GM21737 (cell line): ENCODE measurements around the gene CCDC187.
"Not testable (repeated sequence)": the region's sequence is repeated elsewhere in the genome, so short reads cannot be mapped to it uniquely, and the experiment has no call there.

Experiments
- ATAC-seq: cut with Tn5 transposase; IDR thresholded peaks from one replicate; pipeline ENCODE4 v1.9.1; 2021; ENCODE audit warnings: mild to moderate bottlenecking, moderate library complexity; ENCODE audit not compliant: unreplicated experiment

Gene CCDC187

DNA sequence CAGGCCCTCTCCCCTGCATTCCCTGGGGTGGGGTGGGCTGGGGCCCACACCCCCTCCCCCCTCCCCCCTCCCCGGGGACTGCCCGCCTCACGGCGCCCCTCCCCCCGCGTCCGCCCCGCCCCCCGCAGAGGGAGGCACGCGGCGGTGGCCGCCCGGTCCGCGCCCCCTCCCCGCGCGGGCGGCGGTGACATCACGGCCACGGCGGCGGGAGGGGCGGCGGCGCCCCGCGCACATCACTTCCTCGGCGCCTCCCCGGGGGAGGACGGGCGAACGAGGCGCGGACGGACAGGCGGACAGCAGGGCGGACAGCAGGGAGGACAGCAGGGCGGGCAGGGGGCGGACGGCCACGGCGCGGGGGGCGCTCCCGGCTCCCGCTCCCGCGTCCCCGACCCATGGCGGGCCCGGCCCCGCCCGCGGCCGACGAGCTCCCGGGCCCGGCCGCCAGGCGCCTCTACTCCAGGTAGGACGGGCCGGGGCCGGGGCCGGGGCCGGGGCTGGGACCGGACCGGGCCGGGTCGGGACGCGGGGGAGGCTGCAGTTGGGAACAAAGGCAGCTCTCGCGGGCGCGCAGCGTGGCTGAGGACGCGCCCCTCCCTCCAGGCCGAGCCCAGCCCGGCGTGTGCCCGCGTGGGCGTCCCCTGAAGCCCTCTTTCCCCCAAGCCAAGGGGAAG is 23.5 kb upstream of the CCDC187 start, which contains the start of gene GPSM1:
TSS of gene GPSM1 (plus strand) at position 236 of the 671 bp plus-strand sequence. CDS start at position 393, 157 bp downstream.
- no peak for ATAC-seq

- no peak for ATAC-seq
Observed at GRCh38 chr9:136326761-136327303, 22.9 kb upstream of the CCDC187 start.

DNA sequence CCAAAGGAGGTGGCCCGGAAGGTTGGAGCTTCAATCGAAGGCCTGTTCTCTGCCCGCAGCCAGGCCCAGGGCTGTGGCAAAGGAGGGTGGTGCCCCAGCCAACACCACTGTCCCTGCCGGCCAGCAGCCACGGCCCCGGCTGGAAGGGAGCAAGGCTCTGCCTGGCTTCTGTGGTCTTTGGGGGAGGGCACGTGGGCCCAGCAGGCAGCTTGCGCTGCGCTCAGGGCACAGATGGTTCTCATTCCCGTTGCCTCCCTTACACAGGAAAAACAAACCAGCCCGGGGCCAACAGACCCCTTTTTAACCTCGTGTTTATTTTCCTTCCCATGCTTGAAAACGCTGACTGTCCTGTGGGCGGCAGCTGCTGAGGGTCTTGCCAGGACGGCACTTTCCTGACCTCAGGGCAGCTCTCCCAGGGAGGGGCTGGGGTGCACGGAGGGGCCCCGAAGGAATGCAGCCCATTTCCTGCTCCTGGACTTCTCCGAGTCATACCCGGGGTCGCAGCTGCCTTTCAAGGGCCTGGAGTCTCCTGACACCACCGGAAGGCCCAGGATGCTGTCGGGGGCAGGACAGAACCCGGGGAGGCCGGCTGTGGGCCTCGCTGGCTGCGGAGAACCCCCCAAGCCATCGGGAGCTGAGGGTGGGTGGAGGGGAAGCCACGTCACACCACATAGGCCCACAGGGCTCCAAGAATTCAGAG is 22.3 kb upstream of the CCDC187 start:
- ATAC-seq = no peak

GRCh38 chr9:136325358-136325757 is 21.5 kb upstream of the CCDC187 start:
- no peak for ATAC-seq

- no peak for ATAC-seq
Observed at GRCh38 chr9:136324501-136325300, 20.8 kb upstream of the CCDC187 start.

DNA sequence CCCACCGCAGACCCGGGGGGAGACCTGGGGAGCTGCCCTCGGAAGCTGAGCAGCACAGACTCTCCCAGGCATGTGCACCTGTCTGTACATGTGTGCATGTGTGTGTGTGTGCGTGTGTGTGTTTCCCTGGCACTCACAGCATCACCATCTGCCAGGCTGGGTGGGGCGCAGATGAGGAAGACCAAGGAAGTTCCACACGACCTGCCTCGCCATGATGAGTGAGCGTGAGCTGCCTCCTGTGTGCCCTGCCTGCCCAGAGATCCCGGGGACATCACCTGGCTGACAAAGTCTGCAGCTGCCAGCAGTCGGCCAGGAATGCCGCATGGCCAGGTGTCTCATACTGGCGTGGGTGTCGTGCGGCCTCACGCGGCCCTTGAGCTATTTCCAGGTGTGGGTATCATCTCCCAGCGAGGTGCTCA is 19.5 kb upstream of the CCDC187 start:
- ATAC-seq = no peak

DNA sequence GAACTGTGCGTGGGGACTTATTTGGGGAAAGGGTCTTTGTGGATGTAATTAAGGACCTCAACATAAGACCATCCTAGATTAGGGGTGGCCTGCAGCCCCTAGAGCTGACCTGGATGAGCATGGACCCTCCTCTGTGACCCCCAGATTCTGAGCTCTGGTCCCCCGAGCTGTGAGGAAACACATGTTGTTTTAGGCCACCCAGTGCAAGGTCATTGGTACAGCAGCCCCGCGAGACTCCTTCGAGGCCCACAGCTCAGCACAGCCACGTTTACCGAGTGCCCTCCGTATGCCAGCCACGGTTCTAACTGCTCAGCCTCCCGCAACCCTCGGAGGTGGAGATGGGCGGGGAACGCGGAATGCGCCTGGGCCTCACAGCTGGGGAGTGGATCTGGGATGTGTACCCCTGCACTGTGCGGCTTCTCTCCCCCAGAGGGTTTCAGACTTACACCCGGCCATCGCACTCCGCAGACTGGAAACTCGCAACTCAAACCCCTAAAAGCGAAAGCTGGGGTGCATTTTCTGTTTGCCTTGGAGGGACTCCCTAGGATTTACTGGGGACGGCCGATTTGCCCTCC is 18.9 kb upstream of the CCDC187 start:
- no peak for ATAC-seq

DNA sequence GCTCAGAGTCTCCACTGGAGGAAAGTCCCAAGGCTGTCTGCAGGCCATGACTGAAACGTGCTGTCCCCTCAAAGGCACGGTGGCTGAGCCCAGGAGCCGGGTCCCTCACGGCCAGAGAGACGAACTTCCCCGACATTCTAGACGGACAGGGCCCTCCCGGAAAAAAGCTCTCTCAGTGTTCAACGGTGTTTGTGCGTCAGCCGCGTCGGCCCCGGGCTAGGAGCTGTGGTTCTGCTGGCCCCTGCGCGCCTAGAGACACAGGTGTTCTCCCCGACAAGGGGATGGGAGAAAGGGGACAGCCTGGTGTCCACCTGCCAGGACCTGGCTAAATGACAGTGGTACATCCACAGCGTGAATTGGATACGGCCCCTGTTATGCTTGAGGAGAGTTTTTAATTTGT is 17.7 kb upstream of the CCDC187 start:
- no peak for ATAC-seq

DNA sequence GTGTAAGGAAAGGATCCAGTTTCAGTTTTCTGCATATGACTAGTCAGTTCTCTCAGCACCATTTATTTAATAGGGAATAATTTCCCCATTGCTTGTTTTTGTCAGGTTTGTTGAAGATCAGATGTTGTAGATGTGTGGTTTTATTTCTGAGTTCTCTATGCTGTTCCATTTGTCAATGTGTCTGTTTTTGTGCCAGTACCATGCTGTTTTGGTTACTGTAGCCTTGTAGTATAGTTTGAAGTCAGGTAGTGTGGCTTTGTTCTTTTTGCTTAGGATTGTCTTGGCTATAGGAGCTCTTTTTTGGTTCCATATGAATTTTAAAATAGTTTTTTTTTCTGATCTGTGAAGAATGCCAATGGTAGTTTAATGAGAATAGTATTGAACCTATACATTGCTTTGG is 17.1 kb upstream of the CCDC187 start:
- ATAC-seq = not testable (repeated sequence)

DNA sequence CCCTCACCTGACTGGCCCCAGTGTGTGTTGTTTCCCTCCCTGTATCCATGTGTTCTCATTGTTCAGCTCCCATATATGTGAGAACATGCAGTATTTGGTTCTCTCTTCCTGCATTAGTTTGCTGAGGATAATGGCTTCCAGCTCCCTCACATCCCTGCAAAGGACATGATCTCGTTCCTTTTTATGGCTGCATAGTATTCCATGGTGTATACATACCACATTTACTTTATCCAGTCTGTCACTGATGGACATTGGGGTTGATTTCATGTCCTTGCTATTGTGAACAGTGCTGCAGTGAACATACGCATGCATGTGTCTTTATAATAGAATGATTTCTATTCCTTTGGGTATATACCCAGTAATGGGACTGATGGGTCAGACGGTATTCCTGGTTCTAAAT is 16.1 kb upstream of the CCDC187 start:
- ATAC-seq = not testable (repeated sequence)

DNA sequence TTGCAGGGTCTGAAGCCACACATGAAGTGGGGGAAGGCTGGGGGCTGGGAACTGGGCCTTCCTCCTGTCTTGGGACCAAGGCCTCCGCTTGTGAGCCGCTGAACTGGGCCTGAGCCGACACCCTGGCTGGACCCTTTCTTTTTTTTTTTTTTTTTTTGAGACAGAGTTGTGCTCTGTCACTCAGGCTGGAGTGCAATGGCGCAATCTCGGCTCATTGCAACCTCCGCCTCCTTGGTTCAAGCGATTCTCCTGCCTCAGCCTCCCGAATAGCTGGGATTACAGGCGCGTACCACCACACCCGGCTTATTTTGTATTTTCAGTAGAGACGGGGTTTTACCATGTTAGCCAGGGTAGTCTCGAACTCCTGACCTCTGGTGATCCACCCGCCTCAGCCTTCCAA is 15.3 kb upstream of the CCDC187 start:
- ATAC-seq = not testable (repeated sequence)

- ATAC-seq = no peak
Observed at GRCh38 chr9:136318776-136319241, 14.9 kb upstream of the CCDC187 start.

DNA sequence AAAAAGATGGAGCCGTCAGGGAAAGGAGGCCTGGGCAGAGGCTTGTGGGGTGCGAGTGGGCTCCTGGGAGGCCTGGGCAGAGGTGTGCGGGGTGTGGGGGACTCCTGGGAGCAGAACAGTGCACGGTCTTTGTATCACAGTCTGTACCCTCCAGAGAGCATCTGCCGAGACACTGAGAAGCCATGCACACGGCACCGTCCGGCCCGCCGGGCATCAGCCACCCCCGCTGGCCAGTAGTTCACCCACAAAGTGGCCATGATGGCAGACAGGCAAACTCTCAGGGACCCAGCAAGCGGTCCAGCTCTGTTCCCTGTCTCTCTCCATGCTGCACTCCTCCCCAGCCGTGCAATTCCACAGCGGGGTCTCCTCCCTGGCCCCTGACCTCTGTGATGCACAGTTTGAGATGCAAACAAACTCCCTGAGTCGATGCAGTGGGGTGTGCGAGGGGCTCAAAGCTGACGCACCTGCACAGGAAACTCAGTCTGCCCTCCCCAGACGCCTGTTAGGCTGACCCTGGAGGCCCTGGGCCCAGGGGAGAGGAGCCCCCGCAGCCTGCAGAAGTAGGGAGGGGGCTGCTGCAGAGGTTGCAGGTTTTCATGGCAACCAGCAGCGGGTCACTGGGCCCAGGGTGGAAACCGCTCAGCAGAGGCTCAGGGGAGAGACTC is 14.3 kb upstream of the CCDC187 start:
- no peak for ATAC-seq

DNA sequence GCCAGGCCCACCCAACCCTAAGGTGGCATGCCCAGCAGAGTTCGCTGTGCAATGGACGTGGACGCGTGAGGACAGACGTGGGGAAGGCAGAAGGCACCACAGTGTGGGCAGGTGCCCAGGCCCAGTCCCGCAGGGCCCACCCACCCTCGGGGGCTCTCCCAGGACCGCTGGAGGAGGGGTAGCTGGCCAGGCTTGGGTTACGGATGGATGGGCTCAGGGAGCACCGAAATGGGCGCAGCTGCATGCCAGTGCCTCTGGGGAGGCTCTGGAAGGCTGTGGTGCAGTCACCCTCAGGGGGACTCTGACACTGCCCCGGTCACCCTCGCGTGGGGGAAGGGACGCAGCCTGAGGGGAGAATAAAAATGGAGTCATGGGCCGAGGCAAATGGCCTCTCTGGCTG is 13.8 kb upstream of the CCDC187 start:
- ATAC-seq = no peak

DNA sequence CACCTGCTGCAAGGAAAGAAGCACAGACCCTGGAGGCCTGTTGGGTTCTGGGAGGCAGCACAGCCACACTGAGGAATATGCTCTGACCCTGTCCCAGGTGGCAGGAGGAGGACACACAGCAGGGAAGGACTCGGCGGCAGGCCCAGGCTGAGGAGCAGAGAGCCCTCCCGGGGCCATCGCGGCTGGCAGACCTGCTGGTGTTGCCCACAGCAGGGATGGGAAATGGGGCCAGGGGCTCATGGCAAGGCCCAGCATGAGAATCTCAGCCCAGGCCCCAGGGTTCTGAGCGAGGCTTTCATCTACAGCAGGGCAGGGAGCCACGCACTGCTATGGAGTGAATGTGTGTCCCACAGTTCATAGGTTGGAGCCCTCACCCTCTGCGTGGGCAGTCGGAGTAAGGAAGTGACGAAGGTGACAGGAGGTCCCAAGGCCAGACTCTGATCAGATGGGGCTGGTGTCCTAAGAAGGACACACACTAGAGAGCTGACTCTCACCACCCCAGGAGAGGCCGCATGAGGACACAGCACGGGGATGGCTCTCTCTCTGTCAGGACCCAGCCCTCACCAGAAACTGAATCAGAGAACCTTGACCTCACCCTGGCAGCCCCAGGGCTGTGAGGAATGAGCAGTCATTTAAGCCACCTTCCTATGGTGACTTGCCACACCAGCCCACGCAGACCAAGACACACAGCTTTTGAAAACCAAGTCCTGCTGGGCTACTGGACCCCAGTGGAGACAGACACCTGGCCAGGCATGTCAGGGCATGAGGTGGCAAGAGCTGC is 13.2 kb upstream of the CCDC187 start:
- ATAC-seq = no peak

GRCh38 chr9:136316271-136316751 is 12.4 kb upstream of the CCDC187 start:
- no peak for ATAC-seq

- ATAC-seq = no peak
Observed at GRCh38 chr9:136314944-136315343, 11.1 kb upstream of the CCDC187 start.

DNA sequence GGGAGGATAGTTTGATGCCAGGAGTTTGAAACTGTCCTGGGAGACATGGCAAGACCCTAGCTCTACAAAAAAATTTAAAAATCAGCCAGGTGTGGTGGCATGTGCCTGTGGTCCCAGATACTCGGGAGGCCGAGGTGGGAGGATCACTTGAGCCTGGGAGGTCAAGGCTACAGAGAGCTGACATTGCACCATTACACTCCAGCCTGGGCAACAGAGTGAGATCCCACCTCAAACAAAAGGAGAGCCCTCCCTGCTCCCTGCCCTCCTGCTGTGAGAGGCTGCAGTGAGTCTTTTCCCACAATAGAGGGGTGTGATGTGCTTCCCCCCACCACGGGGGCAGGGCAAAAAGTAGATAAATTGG is 10.1 kb upstream of the CCDC187 start:
- ATAC-seq = no peak
